ENCODE measurements around the gene ACTR1A. TPM values are rescaled to one million over a fixed set of nuclear protein-coding genes. Genes with fewer than 3 reads are reported as not detected.

Gene ACTR1A
- total and polyA plus RNA-seq, 12 donors, result 68.1 to 154 (median 106) TPM

DNA sequence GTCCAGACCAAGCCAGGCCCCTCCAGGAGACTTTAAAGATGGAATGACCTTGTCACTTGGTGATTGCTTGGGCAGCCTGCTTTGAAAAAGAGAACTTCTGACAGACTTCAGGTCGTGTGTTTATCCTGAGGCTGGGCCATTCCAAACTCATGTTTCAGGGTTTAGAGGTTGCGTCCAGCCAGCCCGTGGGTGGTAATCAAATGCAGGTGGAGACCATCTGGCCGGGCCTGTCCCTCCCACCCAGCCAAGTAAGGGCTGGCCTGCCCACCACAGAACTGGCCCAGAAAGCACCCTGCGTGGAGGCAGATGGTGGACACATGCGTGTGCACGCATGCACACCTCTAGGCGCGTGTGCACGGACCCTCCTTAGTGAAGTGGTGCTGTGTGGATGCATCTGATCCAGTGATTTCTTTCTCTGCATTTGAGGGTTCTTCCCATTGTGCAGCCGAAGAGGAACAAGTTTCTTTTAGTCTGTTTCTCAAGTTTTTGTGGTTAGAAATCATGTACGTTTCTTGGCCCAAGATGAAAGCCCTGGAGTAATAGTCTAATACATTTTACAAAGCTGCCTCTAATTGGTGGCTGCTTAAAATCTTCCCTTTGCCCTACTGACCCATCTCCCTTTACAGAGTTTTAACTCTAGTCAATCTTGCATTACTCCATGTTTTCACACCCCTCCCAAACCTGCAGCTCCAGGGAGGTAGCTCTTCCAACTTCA lies 44.3 kb upstream of the ACTR1A start:
- H3K9me3 ChIP-seq (replicated peaks in 1 of 3), result no peaks in the 10 kb centered on the region

DNA sequence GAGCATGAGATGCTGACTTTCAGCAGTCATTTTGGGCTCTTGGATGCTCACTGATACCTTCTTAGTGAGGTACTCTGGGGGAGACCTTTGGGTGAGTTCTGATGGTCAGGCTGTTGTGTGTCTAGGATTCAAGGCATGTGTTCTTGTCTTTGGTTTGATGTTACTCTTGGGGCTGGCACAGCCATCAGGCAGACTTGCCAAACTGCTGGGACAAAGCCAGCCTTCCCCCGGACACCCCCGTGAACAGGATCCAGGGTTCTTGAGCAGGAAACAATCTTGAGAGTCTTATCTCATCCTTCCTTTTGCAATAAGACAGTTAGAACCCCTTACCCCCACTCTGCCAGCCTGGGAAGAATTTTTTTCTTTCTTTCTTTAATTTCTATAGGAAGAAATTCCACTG lies 43.5 kb upstream of the ACTR1A start:
- no peaks in the 10 kb centered on the region for H3K27me3 ChIP-seq
- no peak overlapping the region for H3K27ac ChIP-seq
- no peak for TF ChIP-seq POLR2A (IDR thresholded peaks at IDR 0.05)
- TF ChIP-seq, protein P1, sequence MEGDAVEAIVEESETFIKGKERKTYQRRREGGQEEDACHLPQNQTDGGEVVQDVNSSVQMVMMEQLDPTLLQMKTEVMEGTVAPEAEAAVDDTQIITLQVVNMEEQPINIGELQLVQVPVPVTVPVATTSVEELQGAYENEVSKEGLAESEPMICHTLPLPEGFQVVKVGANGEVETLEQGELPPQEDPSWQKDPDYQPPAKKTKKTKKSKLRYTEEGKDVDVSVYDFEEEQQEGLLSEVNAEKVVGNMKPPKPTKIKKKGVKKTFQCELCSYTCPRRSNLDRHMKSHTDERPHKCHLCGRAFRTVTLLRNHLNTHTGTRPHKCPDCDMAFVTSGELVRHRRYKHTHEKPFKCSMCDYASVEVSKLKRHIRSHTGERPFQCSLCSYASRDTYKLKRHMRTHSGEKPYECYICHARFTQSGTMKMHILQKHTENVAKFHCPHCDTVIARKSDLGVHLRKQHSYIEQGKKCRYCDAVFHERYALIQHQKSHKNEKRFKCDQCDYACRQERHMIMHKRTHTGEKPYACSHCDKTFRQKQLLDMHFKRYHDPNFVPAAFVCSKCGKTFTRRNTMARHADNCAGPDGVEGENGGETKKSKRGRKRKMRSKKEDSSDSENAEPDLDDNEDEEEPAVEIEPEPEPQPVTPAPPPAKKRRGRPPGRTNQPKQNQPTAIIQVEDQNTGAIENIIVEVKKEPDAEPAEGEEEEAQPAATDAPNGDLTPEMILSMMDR (IDR thresholded peaks at IDR 0.05), result no peak
- intact Hi-C loops (cut with DNase I), result no loop called here
- H3K4me1 ChIP-seq (replicated peaks in 1 of 2), result peaks cover 0 to 16% of the 10 kb centered on the region in 2 donors
- H3K4me3 ChIP-seq, result no peak overlapping the region
- H3K9me3 ChIP-seq (replicated peaks in 1 of 3), result no peaks in the 10 kb centered on the region
- DNase-seq, result no peak
- H3K36me3 ChIP-seq (replicated peaks in 1 of 2), result no peaks in the 10 kb centered on the region
- WGBS, 4 donors, result 26 to 63% (median 33%) methylated on average over 2 of the region's 2 CpGs

More for the DNA sequence above, 44.3 kb upstream of the ACTR1A start:
- H3K4me3 ChIP-seq, result no peak overlapping the region
- 63 to 76% (median 70%) methylated on average over 9 to 12 of the region's 12 CpGs for WGBS, 4 donors
- peaks cover 0 to 16% of the 10 kb centered on the region in 2 donors for H3K4me1 ChIP-seq (replicated peaks in 1 of 2)
- no peak overlapping the region for H3K27ac ChIP-seq
- intact Hi-C loops (cut with DNase I), result no loop called here
- no peaks in the 10 kb centered on the region for H3K27me3 ChIP-seq
- DNase-seq, result no peak
- no peak for TF ChIP-seq POLR2A (IDR thresholded peaks at IDR 0.05)
- TF ChIP-seq, protein P1 (IDR thresholded peaks at IDR 0.05), result no peak
- H3K36me3 ChIP-seq (replicated peaks in 1 of 2), result no peaks in the 10 kb centered on the region

DNA sequence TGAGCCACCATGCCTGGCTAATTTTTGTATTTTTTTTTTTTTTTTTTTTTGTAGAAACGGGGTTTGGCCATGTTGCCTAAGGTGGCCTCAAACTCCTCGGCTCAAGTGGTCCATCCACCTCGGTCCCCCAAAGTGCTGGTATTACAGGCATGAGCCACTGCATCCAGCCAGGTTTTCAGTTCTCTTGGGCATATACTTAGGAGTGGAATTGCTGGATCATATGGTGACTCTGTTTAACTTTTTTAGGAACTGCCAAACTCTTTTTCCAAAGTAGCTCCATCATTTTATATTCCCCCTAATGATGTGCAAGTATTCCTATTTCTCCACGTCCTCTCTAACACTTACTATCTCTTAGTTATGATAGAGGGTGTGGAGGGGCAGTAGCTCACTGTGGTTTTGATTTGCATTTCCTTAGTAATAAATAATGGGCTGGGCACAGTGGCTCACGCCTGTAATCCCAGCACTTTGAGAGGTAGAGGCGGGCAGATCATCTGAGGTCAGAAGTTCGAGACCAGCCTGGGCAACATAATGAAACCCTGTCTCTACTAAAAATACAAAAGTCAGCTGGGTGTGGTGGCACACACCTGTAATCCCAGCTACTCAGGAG lies 42.9 kb upstream of the ACTR1A start:
- Histone ChIP-seq H3K4me1 (replicated peaks in 1 of 2) (peaks cover 0 to 16% of the 10 kb centered on the region in 2 donors), H3K27me3 (no peaks in the 10 kb centered on the region), H3K36me3 (replicated peaks in 1 of 2) (no peaks in the 10 kb centered on the region), H3K27ac (no peak overlapping the region), H3K9me3 (replicated peaks in 1 of 3) (no peaks in the 10 kb centered on the region), H3K4me3 (no peak overlapping the region)
- TF ChIP-seq POLR2A (IDR thresholded peaks at IDR 0.05), result no peak
- TF ChIP-seq, protein P1 (IDR thresholded peaks at IDR 0.05), result no peak
- WGBS, 4 donors, result 87 to 96% (median 94%) methylated on average over 7 of the region's 7 CpGs
- intact Hi-C loops (cut with DNase I), result no loop called here
- no peak for DNase-seq

DNA sequence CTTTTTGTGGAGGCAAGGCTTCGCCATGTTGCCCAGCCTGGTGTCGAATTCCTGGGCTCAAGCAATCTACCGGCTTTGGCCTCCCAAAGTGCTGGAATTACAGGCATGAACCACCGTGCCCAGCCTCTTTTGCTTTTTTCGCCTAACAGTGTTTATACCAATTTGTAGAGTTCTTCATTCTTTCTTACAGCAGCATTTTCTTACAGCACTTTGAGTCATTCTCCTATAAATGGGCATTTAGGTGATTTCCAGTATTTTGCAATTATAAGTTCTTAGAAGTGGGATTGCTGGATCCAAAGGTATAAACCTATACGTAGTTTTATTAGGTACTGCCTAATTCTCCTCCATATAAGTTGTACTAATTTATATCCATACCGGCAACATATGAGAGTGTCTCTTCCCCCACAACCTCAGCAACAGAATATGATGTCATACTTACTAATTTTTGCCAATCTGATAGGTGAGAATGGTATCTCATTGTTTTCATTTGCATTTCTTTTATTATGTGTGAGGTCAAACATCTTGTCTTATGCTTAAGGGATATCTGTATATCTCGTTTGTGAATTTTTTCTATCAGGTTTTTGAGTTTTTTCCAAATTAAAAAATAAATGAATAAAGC lies 40.4 kb upstream of the ACTR1A start:
- WGBS, 4 donors, result 83 to 94% (median 91%) methylated on average over 8 of the region's 8 CpGs

More for the DNA sequence above, 40.4 kb upstream of the ACTR1A start:
- Histone ChIP-seq H3K4me1 (replicated peaks in 1 of 2) (peaks cover 0 to 23% of the 10 kb centered on the region in 2 donors), H3K4me3 (no peak overlapping the region), H3K27ac (no peak overlapping the region), H3K9me3 (replicated peaks in 1 of 3) (no peaks in the 10 kb centered on the region), H3K36me3 (replicated peaks in 1 of 2) (no peaks in the 10 kb centered on the region), H3K27me3 (no peaks in the 10 kb centered on the region)
- DNase-seq, result no peak
- intact Hi-C loops (cut with DNase I), result no loop called here
- no peak for TF ChIP-seq POLR2A (IDR thresholded peaks at IDR 0.05)
- TF ChIP-seq, protein P1 (IDR thresholded peaks at IDR 0.05), result no peak

All from adrenal gland (tissue), 12 donors.